GM21717 (cell line): Measurements from ENCODE around the gene COG7.
"Not testable (repeated sequence)": the region's sequence is repeated elsewhere in the genome, so short reads cannot be mapped to it uniquely, and the experiment has no call there.

Experiments
- ATAC-seq: cut with Tn5 transposase; IDR thresholded peaks from one replicate; pipeline ENCODE4 v1.9.1; 2021; ENCODE audit warnings: mild to moderate bottlenecking, moderate library complexity; ENCODE audit not compliant: unreplicated experiment

Gene COG7

GRCh38 chr16:23366341-23366740, 86.6 kb downstream of the COG7 start:
- not testable (repeated sequence) for ATAC-seq

- no peak for ATAC-seq
Observed at GRCh38 chr16:23365602-23366240, 87.3 kb downstream of the COG7 start.

- no peak for ATAC-seq
Observed at GRCh38 chr16:23362460-23363317, 90.3 kb downstream of the COG7 start.

GRCh38 chr16:23359092-23359760, 93.8 kb downstream of the COG7 start:
- ATAC-seq = no peak

GRCh38 chr16:23357761-23358290, 95.2 kb downstream of the COG7 start:
- no peak for ATAC-seq

- ATAC-seq = no peak
Observed at GRCh38 chr16:23356941-23357340, 96.0 kb downstream of the COG7 start.

- no peak for ATAC-seq
Observed at GRCh38 chr16:23355106-23355670, 97.8 kb downstream of the COG7 start.

- ATAC-seq = no peak
Observed at GRCh38 chr16:23354246-23354645, 98.7 kb downstream of the COG7 start.

- no peak for ATAC-seq
Observed at GRCh38 chr16:23353440-23353839, 99.5 kb downstream of the COG7 start.

- ATAC-seq = no peak
Observed at GRCh38 chr16:23351360-23351759, 101.6 kb downstream of the COG7 start.

- ATAC-seq = no peak
Observed at GRCh38 chr16:23348579-23349469, 104.2 kb downstream of the COG7 start.

GRCh38 chr16:23345237-23345636, 107.8 kb downstream of the COG7 start:
- ATAC-seq = no peak

- no peak for ATAC-seq
Observed at GRCh38 chr16:23343643-23344612, 109.1 kb downstream of the COG7 start.

GRCh38 chr16:23342083-23342640, 110.8 kb downstream of the COG7 start:
- ATAC-seq = no peak

GRCh38 chr16:23339787-23340186, 113.2 kb downstream of the COG7 start:
- no peak for ATAC-seq
